Activated naive CD8-positive, alpha-beta T cell treated with anti-CD3 and anti-CD28 coated beads, Interleukin-2, amount 10 ng/mL, durations not matched to agents 7 days and 5 days (primary cell): Measurements from ENCODE around the gene EPB41L2. TPM values are rescaled to one million over a fixed set of nuclear protein-coding genes. Genes with fewer than 3 reads are reported as not detected.
"Not testable (repeated sequence)": the region's sequence is repeated elsewhere in the genome, so short reads cannot be mapped to it uniquely, and the experiment has no call there.

ENCODE experiments used
- ATAC-seq: fragments of 150-1000 bp; cut with Tn5 transposase; one replicate; pipeline ENCODE4 v1.10.0; 2021; ENCODE audit warnings: low read depth, moderate library complexity
- POLR2A ChIA-PET: fragments of 350-600 bp; sonication (Branson Sonifier 250); formaldehyde crosslinking; loops from one replicate; lab custom pipeline; 2021; ENCODE audit warnings: antibody characterized with exemption; lab: Charles Lee
- DNase-seq: peaks from one replicate; pipeline ENCODE4 v3.0.0; 2021
- H3K27ac Mint-ChIP-seq: one replicate; pipeline ENCODE4 v1.8.0; 2022; ENCODE audit warnings: mild to moderate bottlenecking, mixed read lengths
- H3K27me3 Mint-ChIP-seq: one replicate; pipeline ENCODE4 v1.8.0; 2022; ENCODE audit warnings: mild to moderate bottlenecking, moderate library complexity, mixed read lengths
- H3K36me3 Mint-ChIP-seq: one replicate; pipeline ENCODE4 v1.8.0; 2021; ENCODE audit warnings: mild to moderate bottlenecking, mixed read lengths
- H3K4me1 Mint-ChIP-seq: one replicate; pipeline ENCODE4 v1.8.0; 2021; ENCODE audit warnings: mixed read lengths
- H3K4me3 Mint-ChIP-seq: one replicate; pipeline ENCODE4 v1.8.0; 2022; ENCODE audit warnings: mild to moderate bottlenecking, moderate library complexity, mixed read lengths
- H3K9me3 Mint-ChIP-seq: one replicate; pipeline ENCODE4 v1.8.0; 2021; ENCODE audit warnings: mixed read lengths
- total RNA-seq, 2 experiments: library from RNA; stranded (reverse); gene quantifications; one replicate each; pipeline ENCODE4 v1.2.3, GENCODE V29; 2021

Gene EPB41L2
- 10 to 100 TPM; 21.6 to 25.4 TPM for total RNA-seq

DNA sequence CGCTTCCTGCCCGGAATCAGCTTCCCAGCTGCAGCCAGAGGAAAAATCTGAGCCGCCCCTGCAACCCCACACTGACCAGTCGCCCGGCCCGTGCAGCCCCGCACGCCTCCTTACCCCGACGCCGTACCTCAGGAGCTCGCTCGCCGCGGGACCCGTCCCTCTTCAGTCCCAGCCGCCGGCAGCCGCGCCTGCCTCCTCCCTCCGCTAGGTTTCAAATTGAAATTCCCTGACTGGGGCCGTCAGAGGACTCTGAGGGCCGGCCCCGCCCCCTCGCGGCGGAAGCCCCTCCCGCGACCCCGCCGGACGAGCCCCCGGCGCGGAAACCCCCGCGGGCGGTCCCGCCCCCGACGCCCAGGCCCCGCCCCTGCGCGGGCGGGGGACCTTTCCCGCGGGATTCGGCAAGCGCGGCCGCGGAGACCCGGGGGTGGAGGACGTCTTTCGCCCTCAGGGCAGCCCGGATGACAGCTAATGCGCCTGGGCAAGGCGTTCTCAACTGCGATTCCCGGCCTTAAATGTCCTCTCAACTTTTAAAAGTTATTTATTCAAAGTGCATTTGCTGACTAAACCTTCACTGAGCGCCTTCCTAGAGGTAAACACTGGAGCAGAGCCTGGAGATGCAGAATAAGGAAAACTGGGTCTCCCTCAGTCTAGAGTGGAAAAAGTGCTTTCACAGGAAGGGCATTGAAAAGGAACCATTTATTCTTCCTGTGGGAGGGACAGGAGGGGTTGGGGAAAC lies at the start of gene EPB41L2:
EPB41L2 (minus strand) TSS at position 218 of the 736 bp plus-strand sequence. CDS start 106,760 bp downstream, outside the sequence.
- H3K36me3 Mint-ChIP-seq: no peaks in the 10 kb centered on the region
- H3K27ac Mint-ChIP-seq: peak within 1 kb of the TSS; percentile 28
- peak; percentile 84 for ATAC-seq
- peak within 1 kb of the TSS; percentile 84 for H3K4me3 Mint-ChIP-seq
- peaks cover 3% of the 10 kb centered on the region for H3K9me3 Mint-ChIP-seq
- peaks cover 14% of the 10 kb centered on the region for H3K4me1 Mint-ChIP-seq
- POLR2A ChIA-PET: no interaction called here
- peak; percentile 87 for DNase-seq
- H3K27me3 Mint-ChIP-seq: peaks cover 3% of the 10 kb centered on the region

DNA sequence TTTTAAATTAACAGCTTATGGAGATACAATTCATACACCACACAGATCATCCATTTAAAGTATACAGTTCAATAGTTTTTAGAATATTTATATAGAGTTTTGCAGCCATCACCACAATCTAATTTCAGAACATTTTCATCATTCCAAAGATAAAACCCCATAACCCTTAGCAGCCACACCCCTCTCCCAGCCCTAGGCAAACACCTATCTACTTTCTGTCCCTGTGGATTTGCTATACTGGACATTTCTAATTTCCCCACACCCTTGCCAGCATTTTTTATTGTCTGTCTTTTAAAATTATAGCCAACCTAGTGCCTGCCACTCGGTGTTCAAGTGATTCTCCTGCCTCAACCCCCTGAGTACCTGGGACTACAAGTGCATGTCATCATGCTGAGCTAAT lies 49.2 kb upstream of the EPB41L2 start:
- no peaks in the 10 kb centered on the region for H3K9me3 Mint-ChIP-seq
- no peak for ATAC-seq
- no peak for DNase-seq
- H3K4me3 Mint-ChIP-seq: no peak overlapping the region
- POLR2A ChIA-PET: no interaction called here
- H3K4me1 Mint-ChIP-seq: peaks cover 4% of the 10 kb centered on the region
- no peaks in the 10 kb centered on the region for H3K36me3 Mint-ChIP-seq
- peaks cover 2% of the 10 kb centered on the region for H3K27me3 Mint-ChIP-seq
- H3K27ac Mint-ChIP-seq: no peak overlapping the region

GRCh38 chr6:131107151-131107550 lies 44.1 kb upstream of the EPB41L2 start:
- ATAC-seq (no peak), DNase-seq (no peak)
- no peaks in the 10 kb centered on the region for H3K36me3 Mint-ChIP-seq
- H3K4me3 Mint-ChIP-seq: no peak overlapping the region
- POLR2A ChIA-PET: no interaction called here
- H3K9me3 Mint-ChIP-seq: no peaks in the 10 kb centered on the region
- no peak overlapping the region for H3K27ac Mint-ChIP-seq
- no peaks in the 10 kb centered on the region for H3K4me1 Mint-ChIP-seq
- peaks cover 2% of the 10 kb centered on the region for H3K27me3 Mint-ChIP-seq

- DNase-seq: no peak
- POLR2A ChIA-PET: no interaction called here
- no peaks in the 10 kb centered on the region for H3K27me3 Mint-ChIP-seq
- no peaks in the 10 kb centered on the region for H3K4me1 Mint-ChIP-seq
- H3K4me3 Mint-ChIP-seq: no peak overlapping the region
- no peak overlapping the region for H3K27ac Mint-ChIP-seq
- ATAC-seq: no peak
- H3K36me3 Mint-ChIP-seq: no peaks in the 10 kb centered on the region
- peaks cover 2% of the 10 kb centered on the region for H3K9me3 Mint-ChIP-seq
These were observed 40.9 kb upstream of the EPB41L2 start for GRCh38 chr6:131103901-131104300.

DNA sequence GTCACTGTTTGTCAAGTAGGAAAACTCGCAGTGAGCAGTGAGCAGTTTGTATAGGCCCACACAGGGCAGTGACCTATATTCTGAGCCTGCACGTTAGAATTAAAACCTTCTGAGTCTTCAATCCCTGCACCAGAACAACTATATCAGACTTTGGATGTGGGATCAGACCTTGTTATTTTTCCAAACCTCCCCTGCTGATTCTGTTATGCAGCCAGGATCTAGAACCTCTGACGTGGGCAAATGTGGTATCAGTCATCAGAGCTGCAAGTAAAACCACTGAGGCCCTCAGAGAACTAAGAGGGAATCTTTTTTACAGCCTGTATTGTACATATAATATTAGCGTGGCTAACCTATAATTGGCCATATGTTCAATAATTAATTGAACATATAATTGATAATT lies 40.3 kb upstream of the EPB41L2 start:
- ATAC-seq (no peak), DNase-seq (no peak)
- no peak overlapping the region for H3K27ac Mint-ChIP-seq
- H3K27me3 Mint-ChIP-seq: peaks cover 3% of the 10 kb centered on the region
- peaks cover 2% of the 10 kb centered on the region for H3K9me3 Mint-ChIP-seq
- no peaks in the 10 kb centered on the region for H3K36me3 Mint-ChIP-seq
- no peak overlapping the region for H3K4me3 Mint-ChIP-seq
- H3K4me1 Mint-ChIP-seq: no peaks in the 10 kb centered on the region
- POLR2A ChIA-PET: no interaction called here

- Mint-ChIP-seq H3K27ac (no peak overlapping the region), H3K4me1 (no peaks in the 10 kb centered on the region), H3K4me3 (no peak overlapping the region), H3K36me3 (no peaks in the 10 kb centered on the region), H3K27me3 (peaks cover 3% of the 10 kb centered on the region), H3K9me3 (peaks cover 2% of the 10 kb centered on the region)
- no peak for ATAC-seq
- no peak for DNase-seq
- POLR2A ChIA-PET: no interaction called here
These were observed 39.1 kb upstream of the EPB41L2 start for GRCh38 chr6:131101911-131102680.

GRCh38 chr6:131096786-131097185 lies 33.7 kb upstream of the EPB41L2 start:
- POLR2A ChIA-PET: no interaction called here
- ATAC-seq (no peak), DNase-seq (no peak)
- no peak overlapping the region for H3K4me3 Mint-ChIP-seq
- no peaks in the 10 kb centered on the region for H3K4me1 Mint-ChIP-seq
- H3K9me3 Mint-ChIP-seq: peaks cover 8% of the 10 kb centered on the region
- no peak overlapping the region for H3K27ac Mint-ChIP-seq
- H3K27me3 Mint-ChIP-seq: peaks cover 3% of the 10 kb centered on the region
- no peaks in the 10 kb centered on the region for H3K36me3 Mint-ChIP-seq

- H3K9me3 Mint-ChIP-seq: peaks cover 9% of the 10 kb centered on the region
- H3K4me3 Mint-ChIP-seq: no peak overlapping the region
- peaks cover 2% of the 10 kb centered on the region for H3K36me3 Mint-ChIP-seq
- no peak overlapping the region for H3K27ac Mint-ChIP-seq
- POLR2A ChIA-PET: no interaction called here
- peaks cover 2% of the 10 kb centered on the region for H3K27me3 Mint-ChIP-seq
- DNase-seq: no peak
- H3K4me1 Mint-ChIP-seq: no peaks in the 10 kb centered on the region
- no peak for ATAC-seq
These were observed 30.3 kb upstream of the EPB41L2 start for GRCh38 chr6:131093334-131093733.

DNA sequence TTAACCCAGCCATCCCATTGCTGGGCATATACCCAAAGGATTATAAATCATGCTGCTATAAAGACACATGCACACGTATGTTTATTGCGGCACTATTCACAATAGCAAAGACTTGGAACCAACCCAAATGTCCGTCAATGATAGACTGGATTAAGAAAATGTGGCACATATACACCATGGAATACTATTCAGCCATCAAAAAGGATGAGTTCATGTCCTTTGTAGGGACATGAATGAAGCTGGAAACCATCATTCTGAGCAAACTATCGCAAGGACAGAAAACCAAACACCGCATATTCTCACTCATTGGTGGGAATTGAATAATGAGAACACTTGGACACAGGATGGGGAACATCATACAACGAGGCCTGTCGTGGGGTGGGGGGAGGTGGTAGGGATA lies 28.9 kb upstream of the EPB41L2 start:
- POLR2A ChIA-PET, H3K27ac Mint-ChIP-seq, ATAC-seq, H3K27me3 Mint-ChIP-seq, H3K4me3 Mint-ChIP-seq, H3K4me1 Mint-ChIP-seq, H3K36me3 Mint-ChIP-seq, DNase-seq: not testable (repeated sequence)
- peaks cover 11% of the 10 kb centered on the region for H3K9me3 Mint-ChIP-seq

DNA sequence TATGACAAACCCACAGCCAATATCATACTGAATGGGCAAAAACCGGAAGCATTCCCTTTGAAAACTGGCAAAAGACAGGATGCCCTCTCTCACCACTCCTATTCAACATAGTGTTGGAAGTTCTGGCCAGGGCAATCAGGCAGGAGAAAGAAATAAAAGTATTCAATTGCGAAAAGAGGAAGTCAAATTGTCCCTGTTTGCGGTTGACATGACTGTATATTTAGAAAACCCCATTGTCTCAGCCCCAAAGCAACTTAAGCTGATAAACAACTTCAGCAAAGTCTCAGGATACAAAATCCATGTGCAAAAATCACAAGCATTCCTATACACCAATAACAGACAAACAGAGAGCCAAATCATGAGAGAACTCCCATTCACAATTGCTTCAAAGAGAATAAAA lies 27.3 kb upstream of the EPB41L2 start:
- H3K36me3 Mint-ChIP-seq, H3K4me1 Mint-ChIP-seq, ATAC-seq, POLR2A ChIA-PET, DNase-seq, H3K27me3 Mint-ChIP-seq, H3K4me3 Mint-ChIP-seq, H3K27ac Mint-ChIP-seq: not testable (repeated sequence)
- H3K9me3 Mint-ChIP-seq: peaks cover 20% of the 10 kb centered on the region

GRCh38 chr6:131084982-131085381 lies 21.9 kb upstream of the EPB41L2 start:
- Mint-ChIP-seq H3K4me1 (no peaks in the 10 kb centered on the region), H3K27ac (no peak overlapping the region), H3K9me3 (peaks cover 13% of the 10 kb centered on the region), H3K36me3 (no peaks in the 10 kb centered on the region), H3K27me3 (peaks cover under 1% of the 10 kb centered on the region), H3K4me3 (no peak overlapping the region)
- POLR2A ChIA-PET: no interaction called here
- no peak for DNase-seq
- no peak for ATAC-seq

- ATAC-seq (no peak), DNase-seq (no peak)
- H3K36me3 Mint-ChIP-seq: no peaks in the 10 kb centered on the region
- H3K9me3 Mint-ChIP-seq: peaks cover 11% of the 10 kb centered on the region
- no peaks in the 10 kb centered on the region for H3K27me3 Mint-ChIP-seq
- H3K27ac Mint-ChIP-seq: no peak overlapping the region
- H3K4me1 Mint-ChIP-seq: no peaks in the 10 kb centered on the region
- no peak overlapping the region for H3K4me3 Mint-ChIP-seq
- POLR2A ChIA-PET: no interaction called here
These were observed 20.6 kb upstream of the EPB41L2 start for GRCh38 chr6:131083687-131084086.

- DNase-seq (no peak), ATAC-seq (no peak)
- Mint-ChIP-seq H3K36me3 (no peaks in the 10 kb centered on the region), H3K27me3 (no peaks in the 10 kb centered on the region), H3K4me1 (no peaks in the 10 kb centered on the region), H3K4me3 (no peak overlapping the region), H3K27ac (no peak overlapping the region), H3K9me3 (peaks cover 9% of the 10 kb centered on the region)
- POLR2A ChIA-PET: no interaction called here
These were observed 19.3 kb upstream of the EPB41L2 start for GRCh38 chr6:131082335-131082734.

DNA sequence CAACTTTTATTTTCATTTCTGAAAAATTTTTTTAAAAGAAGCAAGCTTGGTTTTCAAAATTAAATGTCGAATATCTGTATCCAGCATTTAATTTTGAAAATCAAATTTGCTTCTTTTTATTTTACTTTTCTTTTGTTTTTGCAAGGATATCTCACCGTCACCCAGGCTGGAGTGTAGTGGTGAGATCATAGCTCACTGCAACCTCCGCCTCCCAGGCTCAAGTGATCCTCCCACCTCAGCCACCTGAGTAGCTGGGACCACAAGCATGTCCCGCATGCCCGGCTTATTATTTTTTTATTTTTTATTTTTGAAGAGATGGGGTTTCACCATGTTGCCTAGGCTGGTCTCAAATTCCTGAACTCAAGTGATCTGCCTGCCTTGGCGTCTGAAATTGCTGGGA lies 17.0 kb upstream of the EPB41L2 start:
- Mint-ChIP-seq H3K27me3 (no peaks in the 10 kb centered on the region), H3K4me3 (no peak overlapping the region), H3K4me1 (no peaks in the 10 kb centered on the region), H3K9me3 (no peaks in the 10 kb centered on the region), H3K36me3 (no peaks in the 10 kb centered on the region), H3K27ac (no peak overlapping the region)
- DNase-seq: no peak
- POLR2A ChIA-PET: no interaction called here
- no peak for ATAC-seq
